AG08395 (cell line): Measurements from ENCODE around the gene EHMT2.

Experiments
- DNase-seq: peaks from one replicate; pipeline ENCODE4 v3.0.0; 2012; ENCODE audit warnings: mixed read lengths, low spot score

EHMT2 gene

DNA sequence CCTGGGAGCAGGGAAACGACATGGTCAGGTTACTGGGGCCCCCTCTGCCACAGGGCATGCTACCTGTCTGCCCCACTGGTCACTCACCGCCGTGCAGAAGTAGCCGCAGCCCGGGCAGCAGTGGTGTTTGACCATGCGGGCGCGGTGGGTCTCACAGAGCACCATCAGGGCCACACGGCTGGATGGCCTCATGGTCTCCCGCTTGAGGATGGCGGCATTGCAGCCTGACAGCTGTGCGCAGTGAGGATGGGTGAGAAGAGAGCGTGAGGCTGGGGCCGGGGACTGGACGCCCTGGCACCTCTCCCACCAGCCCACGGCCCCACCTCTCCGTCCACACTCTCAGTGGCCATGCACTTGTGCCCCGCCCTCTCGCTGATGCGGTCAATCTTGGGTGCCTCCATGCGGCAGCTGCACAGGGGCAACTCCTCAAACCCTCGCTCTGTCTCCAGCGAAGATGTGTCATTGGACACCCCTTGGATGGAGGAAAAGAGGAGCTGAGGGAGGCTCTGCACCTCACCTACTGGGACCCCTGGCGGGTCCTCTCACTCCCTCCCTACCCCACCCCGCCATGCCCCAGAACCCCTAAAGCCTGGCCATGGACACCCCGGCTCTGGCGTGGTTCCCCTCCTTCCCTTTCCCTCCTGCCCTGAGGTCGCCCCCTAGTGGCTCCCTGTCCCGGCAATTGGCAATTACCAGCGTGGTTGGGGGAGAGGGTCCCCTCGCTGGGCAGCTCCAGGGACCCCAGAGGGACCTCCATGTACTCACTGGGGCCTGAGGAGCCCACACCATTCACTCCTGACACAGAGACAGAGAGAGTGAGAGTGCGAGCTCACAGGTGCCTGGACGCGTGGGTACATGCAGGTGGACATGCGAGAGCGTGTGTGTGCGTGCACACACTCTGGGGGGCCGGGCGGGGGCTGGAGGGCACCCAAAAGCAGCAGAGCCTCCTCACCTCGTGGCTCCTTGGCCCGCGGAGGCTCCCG is 8.9 kb downstream of the EHMT2 start:
- DNase-seq, result peak; percentile 47

DNA sequence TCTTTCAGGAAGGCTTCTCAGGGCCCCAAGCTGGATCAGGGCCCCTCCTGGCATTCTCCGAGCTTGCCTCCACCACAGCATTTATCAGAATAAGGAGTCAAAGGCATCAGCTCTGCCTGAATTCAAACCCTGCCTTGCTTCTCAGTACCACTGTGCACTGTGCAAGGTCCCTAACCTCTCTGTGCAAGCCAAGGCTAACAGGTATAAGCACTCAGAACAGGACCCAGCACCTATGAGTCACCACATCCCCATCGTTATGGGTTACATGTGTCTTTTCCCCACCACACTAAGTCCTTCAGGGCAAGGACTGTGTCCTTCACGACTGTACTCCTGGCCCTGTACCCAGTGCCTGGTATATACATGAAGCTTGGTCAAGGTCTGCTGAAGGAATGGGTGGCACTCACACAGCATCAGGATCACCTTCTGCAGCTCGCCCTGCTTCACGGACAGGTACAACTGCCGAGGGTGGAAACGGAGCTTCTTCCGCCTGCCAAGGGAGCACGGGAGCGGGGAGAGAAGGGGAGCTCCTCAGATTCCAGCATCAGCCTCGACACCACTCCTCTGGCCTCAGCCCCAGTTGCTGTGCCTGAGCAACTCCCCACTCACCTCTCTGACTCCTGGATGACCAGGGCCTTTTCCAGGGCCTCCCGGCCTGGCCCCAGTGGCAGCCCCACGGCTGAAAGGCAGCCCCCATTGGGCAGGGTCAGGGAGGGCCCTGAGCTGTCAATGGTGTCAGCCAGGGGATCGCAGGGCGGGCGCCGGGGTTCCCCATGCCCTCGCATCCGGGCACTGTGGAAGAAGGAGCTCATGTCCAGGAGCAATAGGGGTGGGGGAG is 10.1 kb downstream of the EHMT2 start:
- no peak for DNase-seq

DNA sequence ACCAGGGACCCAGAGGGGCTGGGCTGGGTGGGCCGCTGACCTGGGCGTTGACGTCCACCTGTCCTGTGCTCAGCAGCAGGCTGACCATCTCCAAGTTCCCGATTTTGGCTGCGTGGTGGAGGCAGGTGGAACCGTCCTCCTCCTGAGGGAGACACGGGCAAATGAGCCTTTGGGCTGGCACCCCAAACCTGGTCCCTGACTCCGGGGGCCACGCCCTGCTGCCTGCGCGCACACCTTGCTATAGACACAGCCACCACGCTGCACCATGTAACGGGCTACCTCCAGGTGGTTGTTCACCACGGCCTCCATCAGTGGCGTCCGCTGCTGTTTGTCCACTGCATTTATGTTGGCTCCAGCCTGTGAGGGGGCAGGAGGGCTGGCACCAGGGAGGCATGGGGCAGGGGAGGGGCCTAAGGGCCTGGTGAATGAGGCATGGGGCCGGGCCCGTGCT is 10.9 kb downstream of the EHMT2 start:
- DNase-seq, result no peak

DNA sequence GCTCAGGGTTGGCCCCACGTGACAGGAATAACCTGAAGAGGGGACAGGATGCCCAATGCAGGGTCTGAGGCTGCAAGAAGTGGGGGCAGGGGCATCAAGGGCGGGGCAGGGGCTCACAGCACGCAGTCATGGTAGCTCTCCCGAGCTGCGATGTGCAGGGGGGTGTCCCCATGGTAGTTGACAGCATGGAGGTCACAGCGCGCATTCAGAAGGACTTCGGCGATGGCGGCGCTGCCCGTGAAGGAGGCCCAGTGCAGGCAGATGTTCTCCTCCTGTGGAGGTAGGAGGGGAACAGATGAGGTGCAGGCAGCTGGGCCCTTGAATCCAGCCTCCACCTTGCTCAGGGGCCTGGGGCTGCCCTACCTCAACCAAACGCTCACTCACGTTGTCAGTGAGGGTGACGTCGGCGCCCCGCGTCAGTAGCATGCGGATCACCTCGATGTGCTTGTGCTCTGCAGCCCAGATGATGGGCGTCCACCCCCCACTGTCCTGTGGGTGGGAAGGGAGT is 12.9 kb downstream of the EHMT2 start:
- no peak for DNase-seq

DNA sequence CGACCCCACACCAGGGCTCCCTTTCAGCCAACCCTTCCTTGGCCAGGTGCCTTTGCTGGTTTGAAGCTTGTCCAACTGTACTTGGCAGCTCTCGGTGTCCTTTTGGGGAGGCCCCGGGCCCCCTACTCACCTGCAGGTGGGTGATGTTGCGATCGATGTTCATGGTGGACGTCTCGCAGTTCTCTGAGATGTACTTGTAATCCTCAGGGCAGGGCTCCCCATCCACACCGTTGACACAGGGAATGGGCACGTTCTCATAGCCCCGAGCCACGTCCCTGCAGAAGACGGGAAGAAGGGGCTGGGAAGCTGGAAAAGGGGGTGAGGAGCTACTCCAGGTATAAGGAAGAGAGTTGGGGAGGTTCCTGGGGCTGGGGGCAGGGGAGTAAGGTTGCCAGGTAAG is 13.8 kb downstream of the EHMT2 start:
- DNase-seq, result no peak

DNA sequence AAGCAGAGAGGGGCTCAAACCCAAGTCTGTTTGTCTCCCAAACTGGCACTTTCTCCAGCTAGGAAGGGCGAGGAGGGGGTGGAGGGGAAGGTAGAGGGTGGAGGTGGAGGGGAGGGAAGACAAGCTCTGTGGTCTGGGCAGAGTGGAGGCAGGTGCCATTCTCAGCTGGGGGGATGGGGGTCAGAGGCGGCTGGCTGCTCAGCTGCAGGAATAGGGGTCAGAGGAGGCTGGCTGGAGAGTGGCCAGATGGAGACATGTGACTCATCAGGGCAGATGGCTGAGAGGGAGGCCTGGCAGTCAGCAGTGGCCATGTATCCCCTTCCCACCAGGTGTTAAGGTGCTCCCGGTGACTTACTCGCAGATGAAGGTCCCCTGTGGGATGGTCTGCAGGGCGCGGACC is 15.2 kb downstream of the EHMT2 start:
- peak; percentile 35 for DNase-seq

DNA sequence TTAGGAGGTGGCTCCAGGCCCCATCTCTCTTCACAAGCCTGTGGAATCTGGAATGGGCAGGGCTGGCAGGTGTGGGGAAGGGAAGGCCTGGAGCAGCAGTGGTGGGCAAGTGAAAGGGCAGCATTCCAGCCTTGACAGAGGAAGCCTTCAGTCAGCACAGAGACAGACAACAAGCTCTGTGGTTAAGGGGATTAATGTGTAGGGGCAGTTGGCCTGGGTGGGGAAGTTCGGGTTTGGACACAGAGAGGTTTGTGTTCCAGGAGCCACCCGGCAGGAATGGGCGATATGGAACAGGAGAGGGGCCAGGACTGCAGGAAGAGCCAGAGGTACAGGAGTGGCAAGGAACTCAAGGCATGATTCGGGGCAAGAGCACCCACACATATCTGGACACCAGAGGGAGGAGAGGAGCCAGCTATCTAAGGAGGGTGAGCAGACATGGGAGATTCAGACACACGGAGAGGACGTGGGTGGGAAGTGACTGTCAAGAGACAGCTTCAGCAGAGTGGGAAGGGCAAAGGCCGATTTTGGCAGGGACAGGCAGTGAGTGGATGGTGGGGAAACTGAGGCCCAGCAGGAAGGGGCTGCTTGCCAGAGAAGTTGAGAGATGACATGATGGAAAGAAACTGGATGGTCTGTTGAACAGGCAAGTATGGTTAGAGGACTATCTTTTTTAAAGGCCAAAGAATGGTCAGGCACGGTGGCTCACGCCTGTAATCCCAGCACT is 16.2 kb downstream of the EHMT2 start:
- DNase-seq, result no peak

DNA sequence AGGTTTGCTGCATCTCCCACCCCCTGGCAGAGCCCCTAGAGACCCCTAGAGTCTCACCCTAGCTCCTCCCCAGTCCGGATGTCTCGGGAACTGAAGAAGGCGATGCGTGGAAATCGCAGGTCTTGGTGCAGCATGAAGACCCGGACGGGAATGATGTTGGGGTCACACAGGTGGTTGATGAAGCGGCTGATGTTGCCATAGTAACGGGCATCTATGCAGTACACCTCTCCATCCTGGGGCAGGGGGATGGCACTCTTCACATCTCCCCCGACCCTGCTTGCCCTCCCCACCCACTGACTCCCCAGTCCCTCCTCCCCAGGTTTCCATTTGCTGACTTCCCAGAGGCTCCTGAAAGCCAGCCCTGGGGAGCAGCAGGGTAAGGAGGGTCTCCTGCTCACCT is 16.9 kb downstream of the EHMT2 start:
- DNase-seq, result no peak

DNA sequence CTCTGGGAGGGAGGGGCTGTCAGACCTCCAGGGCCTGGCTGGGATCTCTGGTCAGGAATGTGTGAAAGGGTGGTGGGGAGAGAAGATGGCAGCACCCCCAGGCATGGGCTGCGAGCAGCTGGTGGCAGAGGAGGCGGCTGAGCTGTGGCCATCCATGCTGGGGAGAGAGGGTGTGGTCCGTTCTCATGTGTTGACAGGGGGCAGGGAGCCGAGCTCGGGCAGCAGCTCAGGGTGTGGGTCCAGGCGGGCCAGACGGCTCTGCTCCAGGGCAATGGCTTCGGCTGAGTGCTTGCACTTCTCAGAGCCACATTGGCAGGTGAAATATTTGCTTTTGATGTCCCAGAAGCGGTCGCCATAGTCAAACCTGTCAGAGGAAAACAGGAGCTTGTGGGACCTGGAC is 17.6 kb downstream of the EHMT2 start:
- DNase-seq, result no peak

DNA sequence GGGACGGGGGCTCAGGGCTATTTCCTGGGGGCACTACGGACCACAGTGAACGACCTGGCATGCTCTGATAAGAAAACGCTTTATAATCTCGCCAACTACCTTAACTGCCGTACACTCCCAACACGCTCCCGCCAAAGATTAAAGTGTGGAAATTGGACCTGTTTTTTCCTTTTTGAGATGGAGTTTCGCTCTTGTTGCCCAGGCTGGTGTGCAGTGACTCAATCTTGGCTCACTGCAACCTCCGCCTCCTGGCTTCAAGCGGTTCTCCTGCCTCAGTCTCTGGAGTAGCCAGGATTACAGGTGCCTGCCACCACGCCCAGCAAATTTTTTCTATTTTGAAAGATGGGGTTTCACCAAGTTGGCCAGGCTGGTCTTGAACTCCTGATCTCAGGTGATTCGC is 18.4 kb downstream of the EHMT2 start:
- no peak for DNase-seq

DNA sequence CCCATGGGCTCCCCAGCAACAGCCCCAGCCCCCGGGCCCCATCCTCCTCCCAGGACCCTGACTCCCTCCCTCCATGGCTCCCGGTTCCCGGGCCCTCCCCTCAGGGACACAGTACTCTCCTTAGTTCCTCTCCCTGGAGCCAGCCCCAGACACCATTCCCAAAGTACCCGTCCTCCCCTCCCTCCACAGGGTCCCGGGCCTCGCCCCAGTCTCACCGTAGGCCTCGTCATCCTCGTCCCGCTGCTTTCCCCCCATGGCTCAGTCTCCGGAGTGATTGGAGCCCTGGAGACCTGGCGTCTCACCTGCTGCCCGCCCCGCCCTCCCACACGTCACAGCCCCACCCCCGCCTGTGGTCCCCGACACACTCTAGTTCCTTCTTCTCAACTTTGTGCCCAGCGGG is 18.8 kb downstream of the EHMT2 start, which contains the start of gene SLC44A4:
SLC44A4 (minus strand) TSS at position 272 of the 400 bp plus-strand sequence; CDS start at position 255, 17 bp downstream.
- DNase-seq, result no peak

DNA sequence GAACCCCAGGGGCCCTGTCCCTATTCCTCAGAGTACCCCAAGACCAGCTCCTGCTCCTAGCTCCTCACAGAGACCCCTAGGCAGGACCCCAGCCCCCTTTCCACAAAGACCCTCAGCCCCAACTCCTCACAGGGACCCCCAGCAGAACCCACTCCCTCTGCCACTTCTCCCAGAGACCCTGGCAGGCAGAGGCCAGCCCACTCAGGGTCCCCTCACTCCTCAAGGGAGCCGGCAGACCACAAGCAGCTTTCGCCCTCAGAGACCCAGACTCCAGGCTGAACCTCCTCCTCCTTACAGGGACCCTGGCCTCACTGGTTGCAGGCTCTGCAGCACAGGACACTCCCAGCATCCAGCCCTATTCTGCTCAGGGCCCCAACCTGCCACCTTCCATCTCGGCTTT is 19.3 kb downstream of the EHMT2 start:
- DNase-seq, result no peak

DNA sequence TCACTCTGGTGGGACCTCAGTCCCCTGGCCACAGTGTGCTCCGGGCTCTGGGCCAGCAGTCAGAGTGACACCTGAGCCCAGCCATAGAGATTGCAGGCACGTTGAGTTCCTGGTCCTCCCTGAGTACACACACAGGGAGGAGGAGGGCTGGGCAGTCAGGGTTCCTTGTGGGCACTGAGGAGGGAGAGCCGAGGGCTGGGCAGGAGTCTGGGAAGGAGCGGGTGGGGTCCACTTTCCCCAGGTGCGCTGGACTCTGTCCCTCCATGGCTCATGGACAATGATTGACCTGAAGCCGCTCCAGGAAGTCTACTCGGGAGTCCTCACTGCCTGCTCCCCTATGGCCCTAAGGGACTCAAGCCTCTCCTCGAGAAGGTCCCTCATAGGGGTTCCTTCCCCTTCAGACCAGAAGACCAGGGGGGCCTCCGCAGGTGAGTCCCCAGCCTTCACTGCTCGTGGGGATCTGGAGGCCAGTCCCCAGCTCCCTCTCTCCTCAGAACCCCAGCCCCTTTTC is 19.8 kb downstream of the EHMT2 start:
- DNase-seq, result no peak

DNA sequence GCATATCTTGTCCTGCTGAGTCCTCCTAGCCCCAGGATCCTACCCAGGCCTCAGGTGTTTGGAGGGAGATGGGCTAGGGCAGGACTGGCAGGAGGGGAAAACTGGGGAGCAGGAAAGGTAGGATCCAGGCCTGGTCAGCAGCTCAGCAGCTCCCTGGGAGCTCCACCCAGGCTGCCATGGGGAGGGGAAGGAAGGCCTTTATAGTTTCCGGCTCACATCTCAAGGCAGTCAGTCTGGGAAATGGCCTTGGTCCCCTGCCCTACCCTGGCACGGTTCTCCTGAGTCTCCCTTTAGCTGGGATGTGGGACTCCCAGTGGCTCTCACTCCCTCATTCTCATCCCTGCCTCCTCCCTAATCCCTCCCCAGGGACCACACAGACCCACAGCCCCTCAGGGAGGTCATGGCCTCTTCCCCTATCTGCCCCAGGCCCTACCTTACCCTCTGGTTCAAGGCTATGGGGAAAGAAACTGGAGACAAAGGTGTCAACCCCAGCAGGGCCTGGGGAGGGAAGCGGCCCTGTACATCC is 20.3 kb downstream of the EHMT2 start:
- no peak for DNase-seq

DNA sequence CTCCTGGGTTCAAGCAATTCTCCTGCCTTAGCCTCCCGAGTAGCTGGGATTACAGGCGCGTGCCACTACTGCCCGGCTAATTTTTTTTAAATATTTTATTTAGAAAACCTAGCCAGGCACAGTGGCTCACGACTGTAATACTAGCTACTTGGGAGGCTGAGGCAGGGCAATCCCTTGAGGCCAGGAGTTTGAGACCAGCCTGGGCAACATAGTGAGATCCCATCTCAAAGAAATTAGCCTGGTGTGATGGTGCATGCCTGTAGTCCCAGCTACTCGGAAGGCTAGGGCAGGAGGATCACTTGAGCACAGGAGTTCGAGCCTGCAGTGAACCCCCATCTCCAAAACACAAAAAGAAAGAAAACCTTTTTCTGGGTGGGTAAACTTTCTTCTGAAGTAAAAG is 21.1 kb downstream of the EHMT2 start:
- DNase-seq, result no peak

DNA sequence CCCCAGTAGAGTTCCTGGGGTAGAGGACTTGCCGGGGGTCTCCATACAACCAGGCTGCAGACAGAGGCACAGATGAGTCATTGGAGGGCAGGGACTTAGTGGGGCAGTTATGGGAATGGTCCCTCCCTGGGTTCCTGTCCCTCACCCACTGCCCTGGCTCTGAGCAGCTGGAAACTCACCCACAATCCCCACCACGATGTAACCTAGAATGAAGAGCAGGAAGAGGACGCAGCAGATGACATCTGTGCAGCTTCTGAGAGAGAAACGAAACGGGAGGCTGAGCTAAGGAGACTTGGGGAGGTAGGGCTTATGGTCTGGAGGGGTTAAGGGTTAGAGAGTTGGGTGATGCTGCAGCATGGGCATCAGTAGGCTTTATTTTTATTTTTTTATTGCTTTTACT is 21.6 kb downstream of the EHMT2 start:
- no peak for DNase-seq

DNA sequence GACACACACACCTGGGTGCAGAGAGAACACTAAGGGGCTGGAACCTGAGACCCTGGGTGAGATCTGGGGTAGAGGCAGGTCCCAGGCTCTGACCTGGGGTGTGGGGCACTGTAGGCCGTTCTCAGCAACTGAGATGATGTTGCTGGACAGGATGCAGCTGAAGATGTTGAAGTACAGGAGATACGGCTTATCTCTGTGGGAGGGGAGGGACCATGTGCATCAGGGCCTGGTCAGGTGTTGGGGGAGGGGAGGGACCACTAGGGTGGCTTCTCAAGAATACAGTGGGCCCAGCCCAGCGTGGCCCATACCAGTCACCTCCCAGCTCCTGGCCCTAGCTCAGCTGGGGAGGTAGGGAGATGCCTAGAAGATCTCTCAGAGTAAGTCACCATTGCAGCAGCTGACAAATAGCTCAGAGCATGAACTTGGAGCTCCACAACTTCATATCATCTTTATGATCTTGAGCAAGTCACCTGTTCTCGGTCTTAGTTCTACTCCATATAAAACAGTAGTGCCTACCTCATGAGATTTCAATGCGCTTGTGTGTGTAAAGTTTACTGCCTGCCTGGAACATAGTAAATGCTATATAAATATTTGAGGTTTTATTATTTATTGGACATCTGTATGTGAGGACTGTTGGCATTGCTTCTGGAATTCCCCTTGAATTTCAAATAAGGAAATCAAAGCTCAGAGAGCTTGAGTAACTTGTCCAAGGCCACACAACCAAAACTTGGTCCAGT is 22.5 kb downstream of the EHMT2 start:
- DNase-seq, result no peak

DNA sequence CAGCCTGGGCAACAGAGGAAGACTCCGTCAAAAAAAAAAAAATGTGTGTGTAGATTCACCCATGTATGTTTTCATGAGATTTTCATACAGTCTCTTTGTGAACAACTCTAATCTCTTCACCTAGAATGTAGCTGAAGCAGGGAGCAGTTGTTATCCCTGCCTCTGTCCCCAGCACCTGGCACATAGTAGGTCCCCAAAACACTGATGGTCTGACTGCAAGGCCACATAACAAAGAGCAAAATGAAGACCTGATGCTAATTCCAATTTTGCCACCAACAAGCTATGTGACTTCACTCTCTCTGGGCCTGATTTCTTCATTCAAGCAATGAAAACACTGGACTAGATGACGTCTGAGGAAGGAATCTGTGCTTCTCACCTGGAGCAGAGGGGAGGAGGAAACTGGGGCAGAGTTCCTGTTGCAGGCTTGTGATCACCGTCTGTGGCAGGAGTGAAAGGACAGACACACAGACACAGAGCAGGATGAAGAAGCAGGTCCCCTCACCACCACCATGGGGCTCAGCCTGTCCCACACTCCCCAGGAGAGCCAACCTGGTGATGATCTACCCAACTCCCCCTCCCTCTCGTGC is 23.3 kb downstream of the EHMT2 start:
- DNase-seq, result no peak

DNA sequence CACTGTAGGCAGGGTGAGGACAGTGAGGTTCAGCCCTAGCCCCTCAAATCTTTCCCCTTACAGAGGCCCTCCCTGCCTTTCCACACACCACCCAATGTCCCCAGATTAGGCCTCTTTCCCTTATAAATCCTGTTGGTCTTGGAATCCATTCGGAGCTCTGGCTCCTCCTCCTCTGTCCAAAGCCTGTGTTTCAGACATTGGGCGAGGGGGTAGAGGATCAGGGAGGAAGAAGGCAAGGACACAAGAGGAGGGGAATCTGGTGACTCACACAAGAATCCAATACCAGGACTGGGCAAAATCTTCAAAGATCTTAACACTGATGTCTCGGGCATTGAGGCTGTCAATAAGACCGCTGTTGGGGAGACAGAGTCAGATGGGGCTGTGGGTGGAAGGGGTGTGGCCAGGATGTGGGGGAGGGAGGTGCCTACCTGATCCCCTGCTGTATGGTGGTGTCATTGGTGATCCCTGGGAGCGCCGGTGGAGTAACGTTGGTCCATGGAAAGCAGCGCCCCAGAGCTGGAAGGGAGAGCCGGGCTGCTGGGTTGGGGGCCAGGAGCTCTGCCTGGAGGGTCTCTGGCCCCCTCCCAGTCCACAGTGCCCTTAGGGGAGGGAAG is 26.3 kb downstream of the EHMT2 start:
- peak; percentile 27 for DNase-seq

DNA sequence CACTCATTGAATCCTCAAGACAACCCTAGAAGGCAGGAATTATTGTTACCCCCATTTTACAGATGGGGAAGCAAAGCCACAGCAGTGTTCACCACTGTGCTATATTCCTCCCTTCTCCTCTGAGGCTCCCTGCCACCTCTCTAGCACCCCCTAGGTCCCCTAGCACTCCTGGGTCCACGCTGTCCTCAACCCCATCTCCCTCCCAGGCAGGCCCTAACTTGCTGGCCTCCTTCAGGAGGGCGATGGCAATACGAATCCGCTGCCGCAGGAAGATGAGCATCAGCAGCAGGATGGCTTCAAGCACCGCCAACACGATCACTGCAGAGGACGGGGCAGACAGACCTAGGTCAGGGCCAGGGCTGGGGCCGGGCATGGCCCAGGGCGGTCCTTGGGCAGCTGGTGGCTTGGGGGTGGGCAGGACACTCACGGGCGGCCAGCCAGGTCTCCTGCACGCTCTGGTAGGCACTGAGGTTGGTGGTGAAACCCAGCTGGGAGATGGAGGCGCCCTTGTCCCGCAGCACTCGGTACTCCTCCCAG is 27.0 kb downstream of the EHMT2 start:
- DNase-seq, result no peak
